Measurements from ENCODE around the gene TSC22D1. TPM values are rescaled to one million over a fixed set of nuclear protein-coding genes. Genes with fewer than 3 reads are reported as not detected.

Gene TSC22D1
- total RNA-seq, 4 donors from 2014 or later, result 223 to 389 (median 262) TPM

GRCh38 chr13:44543369-44543768 is 32.8 kb downstream of the TSC22D1 start:
- no peak for TF ChIP-seq POLR2A (IDR thresholded peaks at IDR 0.05)
- TF ChIP-seq POLR2AphosphoS5 (IDR thresholded peaks at IDR 0.05), result no peak
- TF ChIP-seq CTCF (IDR thresholded peaks at IDR 0.05), result no peak
- no peak for TF ChIP-seq EP300 (IDR thresholded peaks at IDR 0.05)
- H3K4me3 ChIP-seq, result no peak overlapping the region

GRCh38 chr13:44542361-44542760 is 33.8 kb downstream of the TSC22D1 start:
- Histone ChIP-seq H3K36me3 (peaks cover 0 to 22% of the 10 kb centered on the region in 2 donors), H3K4me3 (no peak overlapping the region), H3K27ac (no peak overlapping the region), H3K27me3 (no peaks in the 10 kb centered on the region), H3K4me1 (peaks cover 0 to 20% (median 0%) of the 10 kb centered on the region in 3 donors), H3K9me3 (no peaks in the 10 kb centered on the region)
- WGBS, 2 donors (ENCODE audit: low coverage in 1 of 2), result 84 to 86% methylated on average over 3 of the region's 3 CpGs
- ATAC-seq, result no peak
- TF ChIP-seq POLR2AphosphoS5 (IDR thresholded peaks at IDR 0.05) (no peak), EP300 (IDR thresholded peaks at IDR 0.05) (no peak), POLR2A (IDR thresholded peaks at IDR 0.05) (no peak), CTCF (IDR thresholded peaks at IDR 0.05) (no peak)

More at GRCh38 chr13:44543369-44543768, 32.8 kb downstream of the TSC22D1 start:
- H3K4me1 ChIP-seq, result peaks cover 0 to 23% (median 0%) of the 10 kb centered on the region in 3 donors
- no peak for ATAC-seq
- no peak overlapping the region for H3K27ac ChIP-seq
- H3K27me3 ChIP-seq, result no peaks in the 10 kb centered on the region
- 86 to 97% methylated on average over 1 to 3 of the region's 3 CpGs for WGBS, 2 donors (ENCODE audit: low coverage in 1 of 2)
- H3K9me3 ChIP-seq, result no peaks in the 10 kb centered on the region
- H3K36me3 ChIP-seq, result peaks cover 0 to 20% of the 10 kb centered on the region in 2 donors

DNA sequence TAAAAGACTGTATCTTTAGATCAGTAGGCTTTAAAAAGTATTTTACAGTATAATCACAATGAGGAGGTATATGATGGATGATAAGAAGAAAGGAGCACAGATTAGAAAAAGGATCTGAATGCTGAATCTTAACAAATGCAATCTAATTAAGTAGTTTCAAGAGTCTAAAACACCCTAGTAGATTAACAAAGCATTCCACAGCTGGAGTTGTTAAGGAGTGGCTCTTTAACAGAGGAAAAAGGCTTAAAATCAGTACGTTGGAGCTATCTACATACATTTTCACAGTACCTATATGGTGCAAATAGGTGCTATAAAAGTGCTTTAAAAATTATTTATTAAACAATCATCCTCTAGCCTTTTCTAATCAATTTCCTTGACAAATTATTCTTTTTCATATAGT is 34.5 kb downstream of the TSC22D1 start:
- no peak for ATAC-seq
- WGBS, 2 donors (ENCODE audit: low coverage in 1 of 2), result 78 to 91% methylated on average over 1 of the region's 1 CpG

DNA sequence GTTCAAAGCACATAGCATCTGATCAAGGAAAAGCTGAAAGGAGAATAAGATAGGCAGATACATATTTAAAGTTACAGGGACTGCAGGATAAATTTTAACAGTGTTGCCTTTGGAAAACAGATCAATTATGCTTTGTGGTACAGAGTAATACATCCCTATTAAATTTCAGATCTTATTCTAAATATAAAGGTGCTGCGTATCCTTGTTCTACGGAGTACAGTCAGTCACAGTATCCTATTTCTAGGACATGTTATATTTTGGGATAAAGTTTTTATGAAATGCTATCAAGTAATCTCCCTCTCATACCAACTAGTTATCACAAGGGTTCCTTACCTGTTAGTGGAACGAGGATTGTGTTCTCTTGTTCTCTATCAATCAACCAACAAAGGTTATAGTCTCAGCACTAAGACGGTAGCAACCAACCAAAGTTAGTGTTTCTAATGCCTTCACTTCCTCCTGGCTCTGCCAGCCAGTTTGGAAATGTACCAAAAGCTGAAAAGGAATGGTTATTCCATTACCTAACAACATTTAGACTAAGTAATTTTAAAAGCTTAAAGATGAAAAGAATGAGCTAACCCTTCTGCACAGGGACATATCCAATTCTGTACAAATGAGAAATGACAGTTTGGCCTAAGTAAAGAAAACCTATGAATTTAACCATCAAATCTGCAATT is 35.2 kb downstream of the TSC22D1 start:
- Histone ChIP-seq H3K4me3 (no peak overlapping the region), H3K27me3 (no peaks in the 10 kb centered on the region), H3K9me3 (no peaks in the 10 kb centered on the region), H3K27ac (no peak overlapping the region), H3K36me3 (peaks cover 0 to 22% of the 10 kb centered on the region in 2 donors), H3K4me1 (peaks cover 0 to 20% (median 0%) of the 10 kb centered on the region in 3 donors)
- no peak for ATAC-seq
- no peak for TF ChIP-seq CTCF (IDR thresholded peaks at IDR 0.05)
- no peak for TF ChIP-seq EP300 (IDR thresholded peaks at IDR 0.05)
- TF ChIP-seq POLR2AphosphoS5 (IDR thresholded peaks at IDR 0.05), result no peak
- TF ChIP-seq POLR2A (IDR thresholded peaks at IDR 0.05), result no peak
- WGBS, 2 donors (ENCODE audit: low coverage in 1 of 2), result 67 to 82% methylated on average over 4 of the region's 4 CpGs

More for the DNA sequence above, 34.5 kb downstream of the TSC22D1 start:
- Histone ChIP-seq H3K9me3 (no peaks in the 10 kb centered on the region), H3K36me3 (peaks cover 0 to 22% of the 10 kb centered on the region in 2 donors), H3K4me3 (no peak overlapping the region), H3K4me1 (peaks cover 0 to 20% (median 0%) of the 10 kb centered on the region in 3 donors), H3K27ac (no peak overlapping the region), H3K27me3 (no peaks in the 10 kb centered on the region)
- TF ChIP-seq POLR2A (IDR thresholded peaks at IDR 0.05) (no peak), EP300 (IDR thresholded peaks at IDR 0.05) (no peak), POLR2AphosphoS5 (IDR thresholded peaks at IDR 0.05) (no peak)

- Histone ChIP-seq H3K36me3 (peaks cover 0 to 20% of the 10 kb centered on the region in 2 donors), H3K27ac (no peak overlapping the region), H3K4me1 (peaks cover 0 to 15% (median 0%) of the 10 kb centered on the region in 3 donors), H3K27me3 (no peaks in the 10 kb centered on the region), H3K9me3 (no peaks in the 10 kb centered on the region), H3K4me3 (no peak overlapping the region)
- ATAC-seq, result no peak
- 75 to 86% methylated on average over 2 of the region's 2 CpGs for WGBS, 2 donors (ENCODE audit: low coverage in 1 of 2)
- TF ChIP-seq POLR2A (IDR thresholded peaks at IDR 0.05), result no peak
- no peak for TF ChIP-seq POLR2AphosphoS5 (IDR thresholded peaks at IDR 0.05)
- no peak for TF ChIP-seq EP300 (IDR thresholded peaks at IDR 0.05)
- no peak for TF ChIP-seq CTCF (IDR thresholded peaks at IDR 0.05)
These were observed 38.9 kb downstream of the TSC22D1 start for GRCh38 chr13:44537248-44537647.
